Karpas-422 (cell line): ENCODE data around the gene NIPA2. TPM values are rescaled to one million over a fixed set of nuclear protein-coding genes. Genes with fewer than 3 reads are reported as not detected.

Source experiments
- DNase-seq: peaks from one replicate; pipeline ENCODE4 v3.0.0-alpha.2; 2015
- H2AFZ ChIP-seq: fragments of 200-600 bp; sonication (generic); 2 replicates; pipeline ENCODE4 v1.6.1; 2014; ENCODE audit warnings: antibody characterized with exemption, low read length, mixed read lengths
- H3K27ac ChIP-seq: fragments of 200-600 bp; sonication (generic); 2 replicates; pipeline ENCODE4 v1.5.1; 2014; ENCODE audit warnings: mild to moderate bottlenecking, low read length, moderate library complexity
- H3K27me3 ChIP-seq: fragments of 200-600 bp; sonication (generic); 2 replicates; pipeline ENCODE4 v1.6.1; 2014; ENCODE audit warnings: low read length, mixed read lengths
- H3K36me3 ChIP-seq: fragments of 200-600 bp; sonication (generic); 2 replicates; pipeline ENCODE4 v1.6.1; 2014; ENCODE audit warnings: low read length, mixed read lengths; ENCODE audit not compliant: insufficient read depth
- H3K4me1 ChIP-seq: fragments of 200-600 bp; sonication (generic); 2 replicates; pipeline ENCODE4 v1.6.1; 2014; ENCODE audit warnings: mild to moderate bottlenecking, low read length, mixed read lengths
- H3K4me2 ChIP-seq: fragments of 200-600 bp; sonication (generic); 2 replicates; pipeline ENCODE4 v1.6.1; 2014; ENCODE audit warnings: low read length, low read depth, mild to moderate bottlenecking; ENCODE audit not compliant: poor library complexity, severe bottlenecking
- H3K4me3 ChIP-seq: fragments of 200-600 bp; sonication (generic); 2 replicates; pipeline ENCODE4 v1.5.1; 2014; ENCODE audit warnings: mild to moderate bottlenecking, antibody characterized with exemption, low read length, mixed read lengths
- H3K79me2 ChIP-seq: fragments of 200-600 bp; sonication (generic); 2 replicates; pipeline ENCODE4 v1.6.1; 2014; ENCODE audit warnings: mild to moderate bottlenecking, low read length, mixed read lengths
- H3K9ac ChIP-seq: fragments of 200-600 bp; sonication (generic); 2 replicates; pipeline ENCODE4 v1.6.0; 2014; ENCODE audit warnings: low read length
- H3K9me2 ChIP-seq: fragments of 200-600 bp; sonication (generic), shearing (Covaris generic); replicated peaks from 2 replicates; pipeline ENCODE4 v1.6.0; 2014; ENCODE audit warnings: mild to moderate bottlenecking, low read length, moderate library complexity; ENCODE audit not compliant: insufficient read depth
- H3K9me3 ChIP-seq: fragments of 300-700, 200-600 bp; sonication (generic); 2 replicates; pipeline ENCODE4 v1.6.1; 2014; ENCODE audit warnings: low read length, mixed read lengths
- H4K20me1 ChIP-seq: fragments of 200-600 bp; sonication (generic); 2 replicates; pipeline ENCODE4 v1.6.1; 2014; ENCODE audit warnings: mild to moderate bottlenecking, antibody characterized with exemption, low read length, low read depth; ENCODE audit not compliant: insufficient read depth
- total RNA-seq: library from RNA; depleted of rRNA; stranded (reverse); fragments of >200 nt; shearing (Covaris generic); gene quantifications from 2 replicates; pipeline ENCODE4 v1.2.3, GENCODE V29; 2014; ENCODE audit warnings: low replicate concordance

The NIPA2 gene
- total RNA-seq, 1 experiment from 2014 or later, result 76.7 TPM

- no peaks in the 10 kb centered on the region for H3K36me3 ChIP-seq
- H3K9me3 ChIP-seq, result no peaks in the 10 kb centered on the region
- no peaks in the 10 kb centered on the region for H4K20me1 ChIP-seq
- no peak overlapping the region for H3K4me3 ChIP-seq
- no peak for DNase-seq
- no peak overlapping the region for H3K9ac ChIP-seq
- no peaks in the 10 kb centered on the region for H3K4me1 ChIP-seq
- no peaks in the 10 kb centered on the region for H3K27me3 ChIP-seq
- H3K9me2 ChIP-seq, result no peaks in the 10 kb centered on the region
- no peak overlapping the region for H3K27ac ChIP-seq
- H3K4me2 ChIP-seq, result no peak overlapping the region
- H2AFZ ChIP-seq, result no peak overlapping the region
- peaks cover 48% of the 10 kb centered on the region for H3K79me2 ChIP-seq
These were observed 24.6 kb upstream of the NIPA2 start for GRCh38 chr15:22813844-22814243.

GRCh38 chr15:22815766-22816165, 22.7 kb upstream of the NIPA2 start:
- Histone ChIP-seq H3K9me3 (no peaks in the 10 kb centered on the region), H4K20me1 (no peaks in the 10 kb centered on the region), H3K9me2 (no peaks in the 10 kb centered on the region), H3K79me2 (peaks cover 30% of the 10 kb centered on the region), H3K4me1 (no peaks in the 10 kb centered on the region), H3K4me3 (no peak overlapping the region), H2AFZ (no peak overlapping the region), H3K4me2 (no peak overlapping the region), H3K27ac (no peak overlapping the region), H3K27me3 (no peaks in the 10 kb centered on the region), H3K36me3 (peaks cover 3% of the 10 kb centered on the region; the same call in 1 of the 2 replicates), H3K9ac (no peak overlapping the region)
- DNase-seq, result peak; percentile 7

GRCh38 chr15:22819651-22820050, 18.8 kb upstream of the NIPA2 start:
- no peak overlapping the region for H3K4me3 ChIP-seq
- H3K9me3 ChIP-seq, result no peaks in the 10 kb centered on the region
- peaks cover 10% of the 10 kb centered on the region for H3K79me2 ChIP-seq
- H3K4me1 ChIP-seq, result no peaks in the 10 kb centered on the region
- H3K9ac ChIP-seq, result no peak overlapping the region
- no peaks in the 10 kb centered on the region for H4K20me1 ChIP-seq
- no peak for DNase-seq
- H3K27me3 ChIP-seq, result no peaks in the 10 kb centered on the region
- peaks cover 18% of the 10 kb centered on the region for H3K36me3 ChIP-seq
- no peaks in the 10 kb centered on the region for H3K9me2 ChIP-seq
- H2AFZ ChIP-seq, result no peak overlapping the region
- H3K4me2 ChIP-seq, result no peak overlapping the region
- H3K27ac ChIP-seq, result no peak overlapping the region

GRCh38 chr15:22823495-22824128, 14.9 kb upstream of the NIPA2 start:
- H3K9ac ChIP-seq, result no peak overlapping the region
- H3K4me2 ChIP-seq, result no peak overlapping the region
- H4K20me1 ChIP-seq, result no peaks in the 10 kb centered on the region
- H3K4me1 ChIP-seq, result no peaks in the 10 kb centered on the region
- H3K27ac ChIP-seq, result no peak overlapping the region
- no peaks in the 10 kb centered on the region for H3K27me3 ChIP-seq
- H3K79me2 ChIP-seq, result no peaks in the 10 kb centered on the region; the same call in 1 of the 2 replicates
- peak; percentile 12 for DNase-seq
- peaks cover 22% of the 10 kb centered on the region for H3K36me3 ChIP-seq
- H3K9me2 ChIP-seq, result no peaks in the 10 kb centered on the region
- no peak overlapping the region for H2AFZ ChIP-seq
- H3K4me3 ChIP-seq, result no peak overlapping the region
- H3K9me3 ChIP-seq, result no peaks in the 10 kb centered on the region

- Histone ChIP-seq H4K20me1 (no peaks in the 10 kb centered on the region), H3K4me2 (no peak overlapping the region), H2AFZ (no peak overlapping the region), H3K79me2 (no peaks in the 10 kb centered on the region), H3K36me3 (peaks cover 16% of the 10 kb centered on the region; the same call in 1 of the 2 replicates), H3K27ac (no peak overlapping the region), H3K27me3 (no peaks in the 10 kb centered on the region), H3K9me3 (no peaks in the 10 kb centered on the region), H3K4me3 (no peak overlapping the region), H3K9me2 (no peaks in the 10 kb centered on the region), H3K9ac (no peak overlapping the region), H3K4me1 (no peaks in the 10 kb centered on the region)
- no peak for DNase-seq
These were observed 11.3 kb upstream of the NIPA2 start for GRCh38 chr15:22827125-22827524.

GRCh38 chr15:22831473-22831872, 7.0 kb upstream of the NIPA2 start:
- Histone ChIP-seq H3K9ac (no peak overlapping the region), H3K27me3 (no peaks in the 10 kb centered on the region), H4K20me1 (no peaks in the 10 kb centered on the region), H3K27ac (no peak overlapping the region), H3K9me2 (no peaks in the 10 kb centered on the region), H3K4me2 (no peak overlapping the region), H3K4me3 (no peak overlapping the region), H3K36me3 (peaks cover 6% of the 10 kb centered on the region; the same call in 1 of the 2 replicates), H3K79me2 (no peaks in the 10 kb centered on the region), H3K4me1 (no peaks in the 10 kb centered on the region), H2AFZ (no peak overlapping the region), H3K9me3 (no peaks in the 10 kb centered on the region)
- no peak for DNase-seq

GRCh38 chr15:22839046-22839695, 705 bp downstream of the NIPA2 start:
- Histone ChIP-seq H2AFZ (peak overlapping the region; percentile 59; the same call in 1 of the 2 replicates), H3K79me2 (peaks cover 56% of the 10 kb centered on the region)
- DNase-seq, result peak; percentile 86

GRCh38 chr15:22844421-22845288, 6.2 kb downstream of the NIPA2 start:
- Histone ChIP-seq H3K9me3 (no peaks in the 10 kb centered on the region), H3K4me1 (peaks cover 36% of the 10 kb centered on the region), H3K4me2 (no peak overlapping the region), H4K20me1 (peaks cover 69% of the 10 kb centered on the region), H2AFZ (no peak overlapping the region), H3K79me2 (peaks cover 96% of the 10 kb centered on the region), H3K27me3 (no peaks in the 10 kb centered on the region), H3K4me3 (no peak overlapping the region), H3K9ac (no peak overlapping the region), H3K9me2 (no peaks in the 10 kb centered on the region), H3K36me3 (peaks cover 34% of the 10 kb centered on the region), H3K27ac (peak overlapping the region; percentile 7; the same call in 1 of the 2 replicates)
- no peak for DNase-seq

More at GRCh38 chr15:22839046-22839695, 705 bp downstream of the NIPA2 start:
- Histone ChIP-seq H3K27ac (peak overlapping the region; percentile 91), H3K9me2 (no peaks in the 10 kb centered on the region), H3K9ac (peak overlapping the region; percentile 85), H3K4me1 (peaks cover 24% of the 10 kb centered on the region), H3K4me2 (peak overlapping the region; percentile 91), H3K9me3 (no peaks in the 10 kb centered on the region), H3K36me3 (peaks cover 14% of the 10 kb centered on the region; the same call in 1 of the 2 replicates), H3K27me3 (no peaks in the 10 kb centered on the region), H3K4me3 (peak overlapping the region; percentile 75), H4K20me1 (peaks cover 35% of the 10 kb centered on the region)
